GM19043 (cell line): ENCODE measurements around the gene DNM3.

ENCODE experiments used
- ATAC-seq: cut with Tn5 transposase; IDR thresholded peaks from one replicate; pipeline ENCODE4 v1.9.1; 2021; ENCODE audit warnings: low read depth; ENCODE audit not compliant: unreplicated experiment

Gene DNM3

GRCh38 chr1:172255223-172255560 is 413.9 kb downstream of the DNM3 start:
- no peak for ATAC-seq

GRCh38 chr1:172265905-172266304 is 424.6 kb downstream of the DNM3 start:
- ATAC-seq = no peak

GRCh38 chr1:172266528-172267174 is 425.4 kb downstream of the DNM3 start:
- ATAC-seq = no peak

- no peak for ATAC-seq
These were observed 426.9 kb downstream of the DNM3 start for GRCh38 chr1:172268237-172268636.

GRCh38 chr1:172269084-172269483 is 427.8 kb downstream of the DNM3 start:
- ATAC-seq = no peak

GRCh38 chr1:172269644-172270043 is 428.3 kb downstream of the DNM3 start:
- no peak for ATAC-seq

- ATAC-seq = no peak
These were observed 429.3 kb downstream of the DNM3 start for GRCh38 chr1:172270605-172271004.

GRCh38 chr1:172272087-172272486 is 430.8 kb downstream of the DNM3 start:
- ATAC-seq = no peak

GRCh38 chr1:172273647-172274396 is 432.5 kb downstream of the DNM3 start:
- ATAC-seq = no peak

- ATAC-seq = no peak
These were observed 434.2 kb downstream of the DNM3 start for GRCh38 chr1:172275478-172275877.

GRCh38 chr1:172276120-172276818 is 435.0 kb downstream of the DNM3 start:
- no peak for ATAC-seq

GRCh38 chr1:172277275-172277674 is 436.0 kb downstream of the DNM3 start:
- ATAC-seq = no peak

- ATAC-seq = no peak
These were observed 436.7 kb downstream of the DNM3 start for GRCh38 chr1:172277989-172278388.

GRCh38 chr1:172278478-172278877 is 437.2 kb downstream of the DNM3 start:
- no peak for ATAC-seq

- ATAC-seq = no peak
These were observed 438.8 kb downstream of the DNM3 start for GRCh38 chr1:172279939-172280636.

- ATAC-seq = no peak
These were observed 442.5 kb downstream of the DNM3 start for GRCh38 chr1:172283766-172284165.

GRCh38 chr1:172286629-172287076 is 445.4 kb downstream of the DNM3 start:
- ATAC-seq = no peak

- no peak for ATAC-seq
These were observed 445.9 kb downstream of the DNM3 start for GRCh38 chr1:172287208-172287607.

GRCh38 chr1:172288581-172288980 is 447.3 kb downstream of the DNM3 start:
- ATAC-seq = no peak

GRCh38 chr1:172289448-172289847 is 448.1 kb downstream of the DNM3 start:
- no peak for ATAC-seq

GRCh38 chr1:172292840-172293239 is 451.5 kb downstream of the DNM3 start:
- ATAC-seq = no peak
